Transverse colon (tissue), 4 donors: ENCODE data around the gene POLRMT. TPM values are rescaled to one million over a fixed set of nuclear protein-coding genes. Genes with fewer than 3 reads are reported as not detected.

ENCODE experiments used
- DNase-seq: peaks from one replicate; pipeline ENCODE4 v3.0.0-alpha.2; 2019
- H3K27ac ChIP-seq, 4 donors: fragments of 200-600 bp; sonication (generic); 2 replicates each; pipeline ENCODE4 v1.5.1; 2016 to 2018; ENCODE audit warnings: inconsistent platforms in 4 of 4
- H3K27me3 ChIP-seq: fragments of 200-600 bp; sonication (generic); 2 replicates; pipeline ENCODE4 v1.5.1; 2017; ENCODE audit warnings: inconsistent platforms
- H3K36me3 ChIP-seq, 4 donors: fragments of 200-600 bp; sonication (generic); 2 replicates each; pipeline ENCODE4 v1.5.1; 2017 to 2019; ENCODE audit warnings: inconsistent platforms in 4 of 4
- H3K4me1 ChIP-seq, 4 donors: fragments of 200-600 bp; sonication (generic); 2 replicates each; pipeline ENCODE4 v1.5.1; 2017 to 2020; ENCODE audit warnings: inconsistent platforms in 4 of 4
- H3K4me3 ChIP-seq, 4 donors: fragments of 200-600 bp; sonication (generic); 1 replicate in 1 of 4; 2 replicates in 3 of 4; pipeline versions ENCODE4 v1.5.1 to v1.6.1; 2017 to 2019; ENCODE audit warnings: inconsistent platforms in 4 of 4
- H3K9me3 ChIP-seq, 2 donors: fragments of 200-600 bp; sonication (generic); 2 replicates each; pipeline ENCODE4 v1.5.1; 2017 to 2019; ENCODE audit warnings: inconsistent platforms in 2 of 2
- CTCF ChIP-seq, 5 experiments: fragments of 200-600 bp in 3 of 5; fragments of 450-650 bp in 2 of 5; sonication (generic) in 3 of 5; IDR thresholded peaks; 1 replicate in 2 of 5; 2 replicates in 3 of 5; pipeline ENCODE4 v1.5.1; 2016 to 2017; ENCODE audit warnings: antibody characterized with exemption in 5 of 5, inconsistent platforms in 3 of 5, mild to moderate bottlenecking in 2 of 5, moderate library complexity in 1 of 5
- EP300 ChIP-seq: sonication (generic); formaldehyde crosslinking; IDR thresholded peaks from one replicate; pipeline ENCODE4 v1.6.1; 2017; ENCODE audit warnings: antibody characterized with exemption, low read depth
- POLR2A ChIP-seq: fragments of 450-650 bp; IDR thresholded peaks from one replicate; pipeline ENCODE4 v1.6.1; 2016; ENCODE audit warnings: antibody characterized with exemption, mild to moderate bottlenecking, moderate library complexity
- POLR2AphosphoS5 ChIP-seq, 3 donors: sonication (generic); formaldehyde crosslinking; IDR thresholded peaks; one replicate each; pipeline ENCODE4 v1.6.1; 2016; ENCODE audit warnings: antibody characterized with exemption in 3 of 3
- WGBS, 2 donors: methylation state at CpG; one replicate each; pipeline ENCODE4 v1.1.5; 2018; ENCODE audit warnings: low coverage in 1 of 2; 5-methylcytosine and 5-hydroxymethylcytosine counted together
- in situ Hi-C, 4 donors: fragments of 200-750 bp; cut with MboI; loops; one replicate each; pipeline versions ENCODE4 v1.15.0 to v1.15.1; 2017; ENCODE audit warnings: low sequenced_read_pairs in 3 of 4, low pct_ligation_motif_present in 1 of 4, low pct_unique_long_range_greater_than_20kb in 1 of 4
- intact Hi-C: fragments of 100-400 bp; cut with DNase I; formaldehyde crosslinking; loops from one replicate; pipeline ENCODE4 v1.15.1; 2023; ENCODE audit warnings: low total_unique reads
- total RNA-seq, 4 donors: library from RNA; depleted of rRNA; stranded (reverse); fragments of >200 nt; gene quantifications; one replicate each; pipeline ENCODE4 v1.1.0, GENCODE V29; 2016

The POLRMT gene
- total RNA-seq, 4 donors from 2014 or later: 45.9 to 114 (median 63.9) TPM

GRCh38 chr19:596263-596655, 37.1 kb downstream of the POLRMT start:
- no peaks in the 10 kb centered on the region for H3K4me1 ChIP-seq
- H3K9me3 ChIP-seq: no peaks in the 10 kb centered on the region
- WGBS, 2 donors: 75% methylated on average over 16 of the region's 16 CpGs; no CpG with 5 or more reads in 1 of the 2 donors
- TF ChIP-seq CTCF (IDR thresholded peaks at IDR 0.05): no peak
- TF ChIP-seq POLR2A: no peak
- no peak for TF ChIP-seq POLR2AphosphoS5 (IDR thresholded peaks at IDR 0.05)
- no peak for TF ChIP-seq EP300
- peaks cover 67% of the 10 kb centered on the region for H3K27me3 ChIP-seq
- DNase-seq: no peak
- no peaks in the 10 kb centered on the region for H3K36me3 ChIP-seq
- no peak overlapping the region for H3K4me3 ChIP-seq
- intact Hi-C loops (no loop called here), in situ Hi-C loops (no loop called here)
- no peak overlapping the region for H3K27ac ChIP-seq

GRCh38 chr19:595326-596262, 37.7 kb downstream of the POLRMT start:
- intact Hi-C loops: no loop called here
- Histone ChIP-seq H3K27me3 (peaks cover 73% of the 10 kb centered on the region), H3K27ac (no peak overlapping the region), H3K36me3 (no peaks in the 10 kb centered on the region), H3K9me3 (no peaks in the 10 kb centered on the region), H3K4me1 (peaks cover 0 to 4% (median 3%) of the 10 kb centered on the region in 4 donors), H3K4me3 (no peak overlapping the region)
- in situ Hi-C loops: no loop called here
- WGBS, 2 donors: 70 to 93% methylated on average over 3 to 42 of the region's 42 CpGs
- DNase-seq: no peak
- no peak for TF ChIP-seq POLR2A
- no peak for TF ChIP-seq POLR2AphosphoS5 (IDR thresholded peaks at IDR 0.05)
- TF ChIP-seq EP300: no peak
- TF ChIP-seq CTCF (IDR thresholded peaks at IDR 0.05): no peak

GRCh38 chr19:594265-594870, 39.0 kb downstream of the POLRMT start:
- H3K27ac ChIP-seq: no peak overlapping the region
- peaks cover 79% of the 10 kb centered on the region for H3K27me3 ChIP-seq
- DNase-seq: no peak
- no peaks in the 10 kb centered on the region for H3K9me3 ChIP-seq
- no peak overlapping the region for H3K4me3 ChIP-seq
- WGBS, 2 donors: 67% methylated on average over 24 of the region's 24 CpGs; no CpG with 5 or more reads in 1 of the 2 donors
- no peaks in the 10 kb centered on the region for H3K36me3 ChIP-seq
- intact Hi-C loops: no loop called here
- in situ Hi-C loops: no loop called here
- peaks cover under 1 to 9% (median 8%) of the 10 kb centered on the region in 4 donors for H3K4me1 ChIP-seq
- no peak for TF ChIP-seq POLR2AphosphoS5 (IDR thresholded peaks at IDR 0.05)

GRCh38 chr19:593505-593904, 39.8 kb downstream of the POLRMT start:
- in situ Hi-C loops (no loop called here), intact Hi-C loops (no loop called here)
- no peaks in the 10 kb centered on the region for H3K36me3 ChIP-seq
- H3K27ac ChIP-seq: no peak overlapping the region
- WGBS, 2 donors: 29% methylated on average over 9 of the region's 9 CpGs; no CpG with 5 or more reads in 1 of the 2 donors
- no peak for DNase-seq
- H3K4me3 ChIP-seq: no peak overlapping the region
- H3K4me1 ChIP-seq: peaks cover 5 to 18% (median 12%) of the 10 kb centered on the region in 4 donors
- TF ChIP-seq CTCF (IDR thresholded peaks at IDR 0.05) (no peak), POLR2AphosphoS5 (IDR thresholded peaks at IDR 0.05) (no peak), EP300 (no peak), POLR2A (no peak)
- no peaks in the 10 kb centered on the region for H3K9me3 ChIP-seq
- peaks cover 88% of the 10 kb centered on the region for H3K27me3 ChIP-seq
